Amniotic stem cell (primary cell): ENCODE results near the gene NUAK2.
"Not testable (repeated sequence)": the region's sequence is repeated elsewhere in the genome, so short reads cannot be mapped to it uniquely, and the experiment has no call there.

Experiments used
- DNase-seq: peaks from one replicate; lab custom pipeline; 2025; lab: John Stamatoyannopoulos, UW

The NUAK2 gene

GRCh38 chr1:205321162-205321958, at the start of gene NUAK2:
Gene NUAK2, minus strand, starts transcription at chr1:205321745. Its CDS starts 117 bp downstream, at chr1:205321628.
- peak; percentile 74 for DNase-seq

DNA sequence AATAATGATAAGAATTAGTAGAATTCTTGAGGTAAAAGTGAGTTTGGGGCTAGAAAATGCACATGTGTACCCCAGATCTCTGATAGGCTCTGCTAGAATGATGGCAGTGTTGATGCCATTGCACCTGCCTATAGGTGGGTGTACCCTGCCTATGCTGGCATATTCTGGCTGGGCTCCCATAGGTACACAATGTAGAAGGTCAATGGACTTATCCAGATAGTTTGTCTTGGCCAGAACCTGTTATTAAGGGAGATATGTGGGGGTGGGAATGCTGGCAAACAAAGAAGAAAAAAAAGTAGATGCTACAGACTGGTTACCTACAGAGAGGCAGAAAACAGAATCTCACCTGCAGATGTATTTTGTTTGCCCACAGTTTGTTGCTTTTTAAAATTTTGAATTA, 49.2 kb upstream of the NUAK2 start:
- no peak for DNase-seq

DNA sequence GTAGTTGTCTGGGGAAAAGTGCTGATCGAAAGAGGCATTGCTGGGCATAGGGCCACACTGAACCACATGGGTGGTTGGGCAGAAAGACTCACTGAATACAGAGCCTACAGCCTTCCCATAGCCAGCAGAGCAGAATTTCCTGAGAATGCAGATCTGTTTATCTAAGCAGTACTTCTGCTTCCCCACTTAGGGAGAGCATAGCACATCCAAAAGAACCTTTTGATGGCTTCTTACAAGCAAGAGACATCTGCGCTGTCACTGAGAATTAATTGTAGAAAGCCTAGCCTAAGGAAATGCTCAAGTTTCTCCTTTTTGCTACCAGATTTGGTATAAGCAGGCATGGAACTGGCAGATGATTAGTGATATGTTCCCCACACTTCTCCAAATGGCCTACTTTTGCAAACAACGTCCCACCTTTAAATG, 48.2 kb upstream of the NUAK2 start:
- DNase-seq: no peak

GRCh38 chr1:205368478-205368877, 46.9 kb upstream of the NUAK2 start:
- DNase-seq: no peak

GRCh38 chr1:205365945-205366463, 44.5 kb upstream of the NUAK2 start:
- no peak for DNase-seq

- DNase-seq: not testable (repeated sequence)
Measured at GRCh38 chr1:205365086-205365485, 43.5 kb upstream of the NUAK2 start.

DNA sequence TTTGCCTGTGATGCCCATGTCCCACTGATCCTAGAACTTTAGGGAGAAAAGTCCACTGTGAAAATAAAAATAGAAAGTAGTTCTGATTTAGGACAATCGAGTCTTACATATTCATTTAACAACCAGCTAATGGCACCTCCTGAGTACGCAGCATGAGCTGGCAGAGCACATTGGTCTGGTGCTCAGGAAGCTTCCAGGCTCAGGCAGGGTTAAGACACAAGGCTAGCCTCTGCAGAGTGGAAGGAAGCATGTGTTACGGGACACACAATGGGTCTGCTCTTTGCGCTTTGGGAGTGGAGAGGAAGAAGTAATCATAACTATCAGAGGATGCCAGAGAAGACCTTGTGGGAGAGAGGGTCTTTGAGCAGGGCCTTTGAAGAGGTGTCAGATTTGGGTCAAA, 39.3 kb upstream of the NUAK2 start:
- DNase-seq: no peak

DNA sequence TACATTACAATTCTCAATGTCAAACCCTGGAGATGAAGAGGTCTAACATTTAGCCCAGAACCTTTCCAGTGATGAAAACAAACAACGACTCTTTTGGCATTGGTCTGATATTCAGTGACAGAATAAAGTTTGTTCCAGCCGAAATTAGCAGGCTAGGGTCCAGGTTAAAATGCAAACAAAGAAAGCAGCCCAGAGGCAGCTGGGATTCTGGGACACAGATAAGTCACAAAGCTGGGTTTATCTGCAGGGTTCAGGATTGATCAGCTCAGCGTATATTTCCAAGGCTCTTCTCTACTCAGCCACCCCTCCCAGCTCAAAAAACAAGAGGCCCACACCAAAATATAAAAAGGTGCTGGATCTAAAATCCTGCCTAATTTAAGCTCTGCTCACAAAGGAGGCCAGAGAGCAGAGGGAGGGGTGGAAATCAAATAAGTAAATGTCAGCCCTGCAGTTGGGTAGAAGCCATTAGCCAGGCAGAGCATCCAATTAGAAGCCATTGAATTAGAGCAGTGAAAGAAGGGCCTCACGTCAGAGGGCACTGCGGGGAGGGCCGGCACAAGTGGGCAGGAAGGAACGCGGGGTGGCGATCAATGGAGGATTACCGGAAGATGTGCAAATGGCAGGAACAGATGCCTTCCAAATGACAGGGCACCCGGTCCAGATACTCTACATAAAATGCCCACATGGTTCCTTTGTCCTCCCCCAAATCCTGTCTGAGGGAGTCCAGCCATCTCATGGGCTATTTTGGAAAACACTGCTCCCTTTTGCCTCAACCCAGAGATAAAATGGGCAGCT, 38.4 kb upstream of the NUAK2 start:
- DNase-seq: no peak

- DNase-seq: no peak
Measured at GRCh38 chr1:205358579-205358978, 37.0 kb upstream of the NUAK2 start.

DNA sequence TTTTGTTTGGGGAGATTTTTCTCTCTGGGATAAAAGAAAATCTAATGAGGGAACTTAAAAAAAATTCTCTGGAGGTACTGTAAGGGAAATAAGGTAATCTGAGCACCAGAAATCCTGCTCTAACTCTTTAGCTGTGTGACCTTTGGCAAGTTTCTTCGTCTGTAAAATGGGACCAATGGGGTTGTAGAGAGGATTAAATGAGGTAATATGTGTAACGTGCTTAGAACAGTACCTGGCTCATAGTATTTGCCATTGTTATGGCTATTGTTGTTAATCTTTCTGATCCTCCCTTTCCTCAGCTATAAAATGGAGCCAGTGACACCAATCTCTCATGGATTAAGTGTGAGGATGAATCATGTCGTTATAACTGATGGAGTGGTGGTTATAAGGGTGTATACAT, 36.0 kb upstream of the NUAK2 start:
- DNase-seq: no peak

GRCh38 chr1:205356440-205357139, 35.0 kb upstream of the NUAK2 start, which contains the start of gene KLHDC8A:
Gene KLHDC8A, minus strand, starts transcription at chr1:205356922. Its CDS starts 13,318 bp downstream, at chr1:205343604.
- no peak for DNase-seq

DNA sequence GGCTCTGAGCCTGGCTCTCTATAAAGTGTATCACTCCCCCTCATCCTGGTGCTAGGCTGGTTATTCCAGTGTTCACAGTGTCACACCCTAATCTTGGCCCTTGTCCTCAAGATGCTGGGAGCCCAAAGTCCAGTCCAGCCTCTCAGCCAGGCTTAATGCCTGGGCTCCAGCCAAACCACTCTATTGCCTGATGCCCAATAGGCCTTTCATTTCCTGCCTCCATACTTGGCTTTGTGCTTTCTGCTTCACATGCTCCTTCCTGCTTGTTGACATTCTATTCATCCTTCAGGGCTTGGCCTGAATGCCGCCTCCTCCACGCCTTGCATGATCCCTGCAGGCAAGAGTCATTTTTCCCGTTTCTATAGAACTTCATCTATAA, 33.5 kb upstream of the NUAK2 start:
- DNase-seq: no peak

GRCh38 chr1:205354259-205355074, 32.9 kb upstream of the NUAK2 start:
- DNase-seq: peak; percentile 74

- no peak for DNase-seq
Measured at GRCh38 chr1:205353612-205354011, 32.1 kb upstream of the NUAK2 start.

DNA sequence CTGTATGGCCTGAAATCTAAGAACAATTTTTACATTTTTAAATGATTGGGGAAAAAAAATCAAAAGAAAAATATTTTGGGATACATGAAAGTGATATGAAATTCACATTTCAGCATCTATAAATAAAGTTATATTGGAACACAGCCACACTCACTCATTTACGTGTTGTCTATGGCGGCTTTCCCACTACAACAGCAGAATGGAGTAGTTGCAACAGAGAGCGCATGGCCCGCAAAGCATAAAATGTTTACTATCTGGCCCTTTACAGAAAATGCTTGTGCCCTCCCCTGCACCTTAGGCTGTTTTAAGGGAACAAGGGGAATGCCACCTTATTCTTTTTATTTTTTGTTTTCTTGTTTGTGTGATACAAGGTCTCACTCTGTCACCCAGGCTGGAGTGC, 31.6 kb upstream of the NUAK2 start:
- no peak for DNase-seq

DNA sequence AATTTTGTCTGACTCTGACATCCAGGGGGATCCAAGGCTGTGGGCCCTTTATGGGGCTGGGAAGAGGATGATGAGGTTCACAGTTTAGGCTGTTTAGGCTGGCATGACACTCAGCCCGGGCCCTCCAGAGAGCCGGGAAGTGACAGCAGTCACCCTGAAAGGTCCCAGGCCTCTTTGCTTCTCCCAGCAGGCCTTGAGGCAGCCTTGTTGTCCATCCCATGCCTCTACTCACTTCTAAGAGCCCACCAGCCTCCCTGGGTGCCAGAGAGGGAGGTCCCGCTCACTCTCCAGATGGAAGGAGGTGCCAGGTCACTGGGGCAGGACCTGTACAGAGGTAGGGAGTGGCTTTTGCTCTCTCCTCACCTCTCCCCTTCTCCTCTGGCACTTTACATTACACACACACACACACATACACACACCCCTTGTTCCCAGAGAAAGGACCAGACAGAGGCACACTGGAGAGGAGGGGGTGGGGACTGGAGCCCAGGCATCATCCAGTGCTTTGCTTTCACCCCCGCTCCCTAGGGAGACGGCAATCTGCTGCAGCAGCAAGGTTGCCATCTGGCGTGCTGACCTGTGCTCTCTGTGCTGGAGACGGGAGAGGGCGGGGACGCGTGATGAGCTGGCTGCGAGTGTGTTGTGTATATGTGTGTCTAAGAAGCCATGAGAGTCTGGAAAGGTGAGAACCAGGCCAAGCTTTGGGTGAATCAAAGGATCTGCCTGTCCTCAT, 30.6 kb upstream of the NUAK2 start:
- no peak for DNase-seq

DNA sequence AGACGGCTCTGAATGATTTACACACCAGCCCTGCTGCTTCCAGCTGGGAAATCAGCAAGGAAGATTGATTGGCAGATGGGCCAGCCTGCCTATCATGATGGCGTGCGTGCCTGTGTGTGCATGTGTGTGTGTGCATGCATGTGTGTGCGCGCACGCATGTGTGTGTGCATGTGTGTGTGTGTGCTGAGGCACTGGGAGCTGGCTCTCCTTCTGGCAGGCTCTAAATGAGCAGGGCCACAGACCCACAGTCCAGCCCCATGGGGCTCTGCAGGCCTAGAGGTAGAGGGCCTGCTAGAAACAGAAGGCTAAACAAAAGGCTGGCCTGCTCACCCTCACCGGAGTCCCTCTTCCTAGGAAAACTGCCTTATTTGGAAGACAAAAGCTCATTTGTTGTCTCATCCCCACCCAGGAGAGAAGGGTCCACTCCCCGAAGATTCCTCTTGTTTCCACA, 29.2 kb upstream of the NUAK2 start:
- DNase-seq: no peak

- DNase-seq: no peak
Measured at GRCh38 chr1:205350124-205350523, 28.6 kb upstream of the NUAK2 start.

DNA sequence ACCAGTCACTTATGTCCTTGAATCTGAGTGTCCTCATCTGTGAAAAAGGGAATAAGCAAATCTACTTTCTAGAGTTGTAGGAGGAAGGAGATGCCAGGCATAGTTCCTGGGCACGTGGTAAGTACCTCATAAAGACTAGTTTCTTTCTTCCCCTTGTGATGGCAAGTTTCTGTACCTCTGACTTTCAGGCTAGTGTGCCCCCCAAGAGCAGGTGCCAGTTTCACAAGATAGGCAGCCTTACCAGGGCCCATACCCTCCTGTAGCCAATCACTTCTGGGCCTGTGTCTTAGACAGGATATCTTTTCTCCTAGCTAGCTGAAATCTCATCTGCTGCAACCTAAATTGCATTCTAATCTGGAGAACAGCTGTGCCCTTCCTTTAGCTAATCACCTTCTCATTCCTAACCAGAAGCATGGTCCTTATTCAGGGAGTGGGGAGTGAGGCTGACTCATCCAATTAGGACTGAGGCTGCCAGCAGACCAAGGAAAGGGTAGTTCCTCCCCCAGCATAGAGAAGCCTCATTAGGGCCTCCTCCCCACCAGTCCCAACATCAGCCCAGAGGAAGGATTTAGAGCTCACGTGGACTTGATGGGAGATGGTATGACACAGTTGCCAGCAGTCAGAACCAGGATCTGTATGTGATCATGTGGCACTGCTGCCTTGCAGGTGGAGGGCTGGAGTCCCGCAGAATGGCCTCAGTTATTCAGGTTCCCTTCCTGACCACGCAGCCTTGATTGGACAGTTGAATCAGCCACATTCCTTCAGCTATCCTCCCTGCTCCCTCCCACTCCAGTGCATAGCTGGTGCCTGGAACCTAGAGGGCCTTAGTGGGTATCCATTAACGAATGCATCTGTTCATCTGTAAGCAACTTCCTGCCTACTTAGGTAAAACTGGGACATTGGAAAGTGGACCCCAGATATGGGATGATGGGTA, 27.3 kb upstream of the NUAK2 start:
- DNase-seq: no peak
